Neural cell (in vitro differentiated cells): Measurements from ENCODE around the gene PFDN6. TPM values are rescaled to one million over a fixed set of nuclear protein-coding genes. Genes with fewer than 3 reads are reported as not detected.
A peak's percentile ranks its signal among the peaks of the same experiment; 100 is the strongest.

Experiments used
- H2AFZ ChIP-seq: fragments of 200-600, 300-800 bp; sonication (generic), shearing (Covaris generic); 2 replicates; pipeline ENCODE4 v1.6.0; 2014; ENCODE audit warnings: low read depth, mild to moderate bottlenecking, antibody characterized with exemption, low read length, moderate library complexity
- H3F3A ChIP-seq: fragments of 200-600 bp; shearing (Covaris generic); 2 replicates; pipeline ENCODE4 v1.6.1; 2016; ENCODE audit warnings: mild to moderate bottlenecking, moderate library complexity, mixed read lengths, antibody characterized with exemption, low read length; ENCODE audit not compliant: insufficient read depth, poor library complexity, severe bottlenecking
- H3K27ac ChIP-seq: fragments of 200-600, 300-800 bp; sonication (generic), shearing (Covaris generic); 2 replicates; pipeline ENCODE4 v1.5.1; 2014; ENCODE audit warnings: mild to moderate bottlenecking, low read length, moderate library complexity
- H3K27me3 ChIP-seq: fragments of 300-800, 200-600 bp; sonication (generic), shearing (Covaris generic); 2 replicates; pipeline ENCODE4 v1.6.0; 2014; ENCODE audit warnings: mild to moderate bottlenecking, low read depth, low read length, moderate library complexity; ENCODE audit not compliant: insufficient read depth
- H3K36me3 ChIP-seq: fragments of 300-800, 200-600 bp; sonication (generic), shearing (Covaris generic); 2 replicates; pipeline ENCODE4 v1.5.1; 2014; ENCODE audit warnings: mild to moderate bottlenecking, antibody characterized with exemption, low read length, moderate library complexity; ENCODE audit not compliant: insufficient read depth
- H3K4me2 ChIP-seq: fragments of 300-800, 200-600 bp; sonication (generic), shearing (Covaris generic); 2 replicates; pipeline ENCODE4 v1.6.0; 2014; ENCODE audit warnings: mild to moderate bottlenecking, low read length
- H3K4me3 ChIP-seq: fragments of 300-800, 200-600 bp; sonication (generic), shearing (Covaris generic); 2 replicates; pipeline ENCODE4 v1.5.1; 2014; ENCODE audit warnings: mild to moderate bottlenecking, low read length, moderate library complexity
- H3K79me2 ChIP-seq: fragments of 200-600 bp; shearing (Covaris generic); replicated peaks from 2 replicates; pipeline ENCODE4 v1.6.0; 2014; ENCODE audit warnings: mild to moderate bottlenecking, low read length, moderate library complexity; ENCODE audit not compliant: insufficient read depth
- H3K9ac ChIP-seq: fragments of 300-800, 200-600 bp; sonication (generic), shearing (Covaris generic); 2 replicates; pipeline ENCODE4 v1.6.1; 2016; ENCODE audit warnings: mild to moderate bottlenecking, low read length, mixed read lengths
- H3K9me2 ChIP-seq: fragments of 200-600 bp; shearing (Covaris generic); 2 replicates; pipeline ENCODE4 v1.6.1; 2016; ENCODE audit warnings: mild to moderate bottlenecking, low read length, mixed read lengths; ENCODE audit not compliant: insufficient read depth
- H3K9me3 ChIP-seq: fragments of 200-600, 300-800 bp; sonication (generic), shearing (Covaris generic); 2 replicates; pipeline ENCODE4 v1.6.1; 2016; ENCODE audit warnings: mild to moderate bottlenecking, mixed run types, low read length, moderate library complexity, mixed read lengths
- H4K20me1 ChIP-seq: fragments of 200-600 bp; shearing (Covaris generic); 2 replicates; pipeline ENCODE4 v1.6.1; 2016; ENCODE audit warnings: mild to moderate bottlenecking, mixed run types; ENCODE audit not compliant: insufficient read depth
- EP300 ChIP-seq: fragments of 450-650 bp; conservative IDR thresholded peaks from 2 replicates; pipeline ENCODE4 v1.6.1; 2014; ENCODE audit warnings: antibody characterized with exemption, mild to moderate bottlenecking, moderate library complexity; ENCODE audit not compliant: poor library complexity, severe bottlenecking
- EZH2 ChIP-seq: fragments of 200-600, 300-800 bp; shearing (Covaris generic), sonication (generic); IDR thresholded peaks from 2 replicates; pipeline ENCODE4 v1.6.1; 2014; ENCODE audit warnings: antibody characterized with exemption, low read length, borderline replicate concordance, mild to moderate bottlenecking; ENCODE audit not compliant: insufficient read depth, poor library complexity, severe bottlenecking
- MXI1 ChIP-seq: fragments of 450-650 bp; conservative IDR thresholded peaks from 2 replicates; pipeline ENCODE4 v1.6.1; 2014; ENCODE audit warnings: antibody characterized with exemption, mild to moderate bottlenecking; ENCODE audit not compliant: poor library complexity, severe bottlenecking
- POLR2AphosphoS5 ChIP-seq: IDR thresholded peaks from 2 replicates; pipeline ENCODE4 v1.6.1; 2012
- RAD21 ChIP-seq: fragments of 450-650 bp; conservative IDR thresholded peaks from 2 replicates; pipeline ENCODE4 v1.6.1; 2014; ENCODE audit warnings: antibody characterized with exemption, mild to moderate bottlenecking, moderate library complexity
- SMC3 ChIP-seq: fragments of 450-650 bp; conservative IDR thresholded peaks from 2 replicates; pipeline ENCODE4 v1.6.1; 2014; ENCODE audit warnings: antibody characterized with exemption, mild to moderate bottlenecking, moderate library complexity; ENCODE audit not compliant: poor library complexity
- TAF1 ChIP-seq: IDR thresholded peaks from 2 replicates; pipeline ENCODE4 v1.6.1; 2012; ENCODE audit warnings: low read depth
- polyA plus RNA-seq: library from polyadenylated mRNA; depleted of rRNA; stranded (reverse); fragments of >200 nt; gene quantifications from 2 replicates; pipeline ENCODE4 v1.2.3, GENCODE V29; 2014
- TF ChIP-seq, protein P1 (sequence below): IDR thresholded peaks from 2 replicates; pipeline ENCODE4 v1.6.1; 2012; ENCODE audit warnings: borderline replicate concordance
- TF ChIP-seq, protein P2 (sequence below): fragments of 450-650 bp; IDR thresholded peaks from 2 replicates; pipeline ENCODE4 v1.5.1; 2014; ENCODE audit warnings: antibody characterized with exemption, mild to moderate bottlenecking, moderate library complexity; ENCODE audit not compliant: poor library complexity, severe bottlenecking

Gene PFDN6
- polyA plus RNA-seq, 1 donor from 2014 or later: 109 TPM

DNA sequence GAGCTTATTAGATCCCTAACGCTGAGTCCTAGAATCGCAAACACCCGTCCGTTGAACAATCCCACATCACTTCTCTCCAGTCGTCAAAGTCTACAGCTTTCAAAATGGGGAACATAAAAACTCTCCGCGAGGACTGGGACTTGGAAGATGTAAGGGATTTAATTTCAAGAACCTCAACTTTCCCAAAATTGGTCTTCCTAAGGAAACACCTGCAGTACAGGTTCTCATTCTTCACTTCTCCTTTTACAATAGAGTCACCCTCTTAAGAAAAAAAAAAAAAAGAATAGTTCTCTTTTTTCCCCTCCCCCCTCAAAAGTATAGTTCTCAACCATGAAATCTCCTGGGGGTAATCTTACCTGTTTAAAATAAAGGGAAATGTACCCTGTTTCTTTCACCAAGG is 34.7 kb downstream of the PFDN6 start:
- Histone ChIP-seq H3K9me3 (no peaks in the 10 kb centered on the region), H3K4me3 (peak overlapping the region; percentile 80)

DNA sequence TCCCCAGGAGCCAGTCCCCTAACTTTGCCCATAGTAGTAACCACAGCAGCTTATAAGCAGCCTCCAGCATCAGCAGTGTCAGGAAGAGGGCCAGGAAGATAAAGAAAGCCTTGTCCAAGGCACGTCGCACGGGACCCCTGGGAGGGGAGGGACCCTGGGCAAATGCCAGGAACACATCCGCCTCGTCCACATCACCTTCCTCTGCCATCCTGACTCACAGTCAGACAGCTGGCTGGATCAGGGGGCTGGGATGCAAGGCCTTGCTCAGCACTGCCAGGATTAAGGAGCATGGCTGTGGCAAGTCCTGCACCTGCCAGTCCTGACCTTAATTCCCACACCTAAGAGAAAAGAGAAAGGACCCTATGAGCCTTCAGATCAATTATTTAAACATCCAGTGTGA is 39.7 kb downstream of the PFDN6 start:
- Histone ChIP-seq H3K9me3 (no peaks in the 10 kb centered on the region), H3K27me3 (no peaks in the 10 kb centered on the region), H4K20me1 (no peaks in the 10 kb centered on the region), H3K9ac (no peak overlapping the region), H3K79me2 (no peaks in the 10 kb centered on the region), H3K4me2 (no peak overlapping the region), H2AFZ (no peak overlapping the region), H3K9me2 (no peaks in the 10 kb centered on the region), H3K27ac (no peak overlapping the region), H3K4me3 (no peak overlapping the region), H3K36me3 (no peaks in the 10 kb centered on the region), H3F3A (no peaks in the 10 kb centered on the region)
- no peak for TF ChIP-seq POLR2AphosphoS5

More for the DNA sequence above, 34.7 kb downstream of the PFDN6 start:
- peaks cover 4% of the 10 kb centered on the region for H3K36me3 ChIP-seq
- no peaks in the 10 kb centered on the region for H4K20me1 ChIP-seq
- H2AFZ ChIP-seq: no peak overlapping the region
- no peaks in the 10 kb centered on the region for H3F3A ChIP-seq
- H3K27ac ChIP-seq: no peak overlapping the region
- no peak for TF ChIP-seq POLR2AphosphoS5
- no peak for TF ChIP-seq TAF1
- no peak for TF ChIP-seq EZH2
- TF ChIP-seq RAD21: no peak
- TF ChIP-seq EP300: no peak
- TF ChIP-seq, protein P1, sequence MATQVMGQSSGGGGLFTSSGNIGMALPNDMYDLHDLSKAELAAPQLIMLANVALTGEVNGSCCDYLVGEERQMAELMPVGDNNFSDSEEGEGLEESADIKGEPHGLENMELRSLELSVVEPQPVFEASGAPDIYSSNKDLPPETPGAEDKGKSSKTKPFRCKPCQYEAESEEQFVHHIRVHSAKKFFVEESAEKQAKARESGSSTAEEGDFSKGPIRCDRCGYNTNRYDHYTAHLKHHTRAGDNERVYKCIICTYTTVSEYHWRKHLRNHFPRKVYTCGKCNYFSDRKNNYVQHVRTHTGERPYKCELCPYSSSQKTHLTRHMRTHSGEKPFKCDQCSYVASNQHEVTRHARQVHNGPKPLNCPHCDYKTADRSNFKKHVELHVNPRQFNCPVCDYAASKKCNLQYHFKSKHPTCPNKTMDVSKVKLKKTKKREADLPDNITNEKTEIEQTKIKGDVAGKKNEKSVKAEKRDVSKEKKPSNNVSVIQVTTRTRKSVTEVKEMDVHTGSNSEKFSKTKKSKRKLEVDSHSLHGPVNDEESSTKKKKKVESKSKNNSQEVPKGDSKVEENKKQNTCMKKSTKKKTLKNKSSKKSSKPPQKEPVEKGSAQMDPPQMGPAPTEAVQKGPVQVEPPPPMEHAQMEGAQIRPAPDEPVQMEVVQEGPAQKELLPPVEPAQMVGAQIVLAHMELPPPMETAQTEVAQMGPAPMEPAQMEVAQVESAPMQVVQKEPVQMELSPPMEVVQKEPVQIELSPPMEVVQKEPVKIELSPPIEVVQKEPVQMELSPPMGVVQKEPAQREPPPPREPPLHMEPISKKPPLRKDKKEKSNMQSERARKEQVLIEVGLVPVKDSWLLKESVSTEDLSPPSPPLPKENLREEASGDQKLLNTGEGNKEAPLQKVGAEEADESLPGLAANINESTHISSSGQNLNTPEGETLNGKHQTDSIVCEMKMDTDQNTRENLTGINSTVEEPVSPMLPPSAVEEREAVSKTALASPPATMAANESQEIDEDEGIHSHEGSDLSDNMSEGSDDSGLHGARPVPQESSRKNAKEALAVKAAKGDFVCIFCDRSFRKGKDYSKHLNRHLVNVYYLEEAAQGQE: no peak
- TF ChIP-seq, protein P2, sequence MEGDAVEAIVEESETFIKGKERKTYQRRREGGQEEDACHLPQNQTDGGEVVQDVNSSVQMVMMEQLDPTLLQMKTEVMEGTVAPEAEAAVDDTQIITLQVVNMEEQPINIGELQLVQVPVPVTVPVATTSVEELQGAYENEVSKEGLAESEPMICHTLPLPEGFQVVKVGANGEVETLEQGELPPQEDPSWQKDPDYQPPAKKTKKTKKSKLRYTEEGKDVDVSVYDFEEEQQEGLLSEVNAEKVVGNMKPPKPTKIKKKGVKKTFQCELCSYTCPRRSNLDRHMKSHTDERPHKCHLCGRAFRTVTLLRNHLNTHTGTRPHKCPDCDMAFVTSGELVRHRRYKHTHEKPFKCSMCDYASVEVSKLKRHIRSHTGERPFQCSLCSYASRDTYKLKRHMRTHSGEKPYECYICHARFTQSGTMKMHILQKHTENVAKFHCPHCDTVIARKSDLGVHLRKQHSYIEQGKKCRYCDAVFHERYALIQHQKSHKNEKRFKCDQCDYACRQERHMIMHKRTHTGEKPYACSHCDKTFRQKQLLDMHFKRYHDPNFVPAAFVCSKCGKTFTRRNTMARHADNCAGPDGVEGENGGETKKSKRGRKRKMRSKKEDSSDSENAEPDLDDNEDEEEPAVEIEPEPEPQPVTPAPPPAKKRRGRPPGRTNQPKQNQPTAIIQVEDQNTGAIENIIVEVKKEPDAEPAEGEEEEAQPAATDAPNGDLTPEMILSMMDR: no peak
- TF ChIP-seq SMC3: no peak
- TF ChIP-seq MXI1: no peak
- H3K79me2 ChIP-seq: peaks cover 19% of the 10 kb centered on the region
- no peaks in the 10 kb centered on the region for H3K27me3 ChIP-seq
- H3K9ac ChIP-seq: peak overlapping the region; percentile 76
- no peaks in the 10 kb centered on the region for H3K9me2 ChIP-seq
- peak overlapping the region; percentile 63 for H3K4me2 ChIP-seq

DNA sequence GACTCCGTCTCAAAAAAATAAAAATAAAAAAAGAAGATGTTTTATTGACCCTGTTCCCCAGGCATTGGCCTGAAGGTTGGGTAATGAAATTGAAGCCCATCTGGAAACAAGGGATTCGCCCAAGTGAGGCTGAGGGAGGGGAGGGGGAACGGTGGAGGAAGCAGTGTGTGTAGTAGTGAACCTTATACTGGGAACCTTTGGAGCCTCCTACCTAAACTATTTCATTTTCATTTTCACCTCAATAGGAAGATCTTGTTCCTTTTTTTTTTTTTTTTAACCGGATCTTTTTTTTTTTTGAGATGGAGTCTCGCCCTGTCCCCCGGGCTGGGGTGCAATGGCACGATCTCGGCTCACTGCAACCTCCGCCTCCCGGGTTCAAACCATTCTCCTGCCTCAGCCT is 41.3 kb downstream of the PFDN6 start:
- H3K9ac ChIP-seq: no peak overlapping the region
- H3K4me3 ChIP-seq: no peak overlapping the region
- H3K27me3 ChIP-seq: no peaks in the 10 kb centered on the region
- TF ChIP-seq MXI1 (no peak), SMC3 (no peak), POLR2AphosphoS5 (no peak), EZH2 (no peak)
- TF ChIP-seq, protein P2: no peak
- no peaks in the 10 kb centered on the region for H4K20me1 ChIP-seq
- H3K9me2 ChIP-seq: no peaks in the 10 kb centered on the region
- no peak overlapping the region for H3K27ac ChIP-seq
- H2AFZ ChIP-seq: no peak overlapping the region
- H3K79me2 ChIP-seq: no peaks in the 10 kb centered on the region
- no peaks in the 10 kb centered on the region for H3F3A ChIP-seq
- no peak overlapping the region for H3K4me2 ChIP-seq
- no peaks in the 10 kb centered on the region for H3K36me3 ChIP-seq
- no peaks in the 10 kb centered on the region for H3K9me3 ChIP-seq
